GM19455 (cell line): Measurements from ENCODE around the gene CDH4.

Experiments
- ATAC-seq: cut with Tn5 transposase; IDR thresholded peaks from one replicate; pipeline ENCODE4 v1.9.1; 2021; ENCODE audit not compliant: unreplicated experiment

The CDH4 gene

GRCh38 chr20:61737812-61738443 is 485.9 kb downstream of the CDH4 start:
- no peak for ATAC-seq

- ATAC-seq, result no peak
These were observed 486.6 kb downstream of the CDH4 start for GRCh38 chr20:61738601-61739069.

GRCh38 chr20:61739086-61739831 is 487.2 kb downstream of the CDH4 start:
- ATAC-seq, result no peak

- no peak for ATAC-seq
These were observed 487.7 kb downstream of the CDH4 start for GRCh38 chr20:61739832-61740118.

GRCh38 chr20:61742097-61742825 is 490.2 kb downstream of the CDH4 start:
- ATAC-seq, result no peak

GRCh38 chr20:61743606-61744005 is 491.5 kb downstream of the CDH4 start:
- no peak for ATAC-seq

GRCh38 chr20:61744691-61745396 is 492.8 kb downstream of the CDH4 start:
- no peak for ATAC-seq

- ATAC-seq, result no peak
These were observed 493.5 kb downstream of the CDH4 start for GRCh38 chr20:61745397-61746146.

GRCh38 chr20:61746147-61746646 is 494.1 kb downstream of the CDH4 start:
- no peak for ATAC-seq

GRCh38 chr20:61746781-61747180 is 494.7 kb downstream of the CDH4 start:
- no peak for ATAC-seq

GRCh38 chr20:61748376-61748775 is 496.3 kb downstream of the CDH4 start:
- no peak for ATAC-seq

- no peak for ATAC-seq
These were observed 497.5 kb downstream of the CDH4 start for GRCh38 chr20:61749406-61750075.

GRCh38 chr20:61750093-61750492 is 498.0 kb downstream of the CDH4 start:
- ATAC-seq, result no peak

- no peak for ATAC-seq
These were observed 500.5 kb downstream of the CDH4 start for GRCh38 chr20:61752576-61752975.

GRCh38 chr20:61753316-61753942 is 501.4 kb downstream of the CDH4 start:
- no peak for ATAC-seq

- ATAC-seq, result no peak
These were observed 502.2 kb downstream of the CDH4 start for GRCh38 chr20:61753987-61754956.

GRCh38 chr20:61754976-61755778 is 503.1 kb downstream of the CDH4 start:
- ATAC-seq, result no peak
